Embryonic facial prominence (tissue), 1 donor: ENCODE data around the gene HECTD4.
"Not testable (repeated sequence)": the region's sequence is repeated elsewhere in the genome, so short reads cannot be mapped to it uniquely, and the experiment has no call there.

ENCODE experiments used
- DNase-seq: peaks from one replicate; pipeline ENCODE4 v3.0.0-alpha.2; 2016; ENCODE audit errors: extremely low spot score

The HECTD4 gene

GRCh38 chr12:112122823-112123690 lies 259.2 kb downstream of the HECTD4 start:
- no peak for DNase-seq

GRCh38 chr12:112121780-112122565 lies 260.3 kb downstream of the HECTD4 start:
- no peak for DNase-seq

GRCh38 chr12:112117685-112118084 lies 264.5 kb downstream of the HECTD4 start:
- no peak for DNase-seq

- no peak for DNase-seq
These were observed 265.8 kb downstream of the HECTD4 start for GRCh38 chr12:112116232-112117060.

- DNase-seq: no peak
These were observed 266.8 kb downstream of the HECTD4 start for GRCh38 chr12:112115259-112116045.

- no peak for DNase-seq
These were observed 269.7 kb downstream of the HECTD4 start for GRCh38 chr12:112112409-112113133.

- no peak for DNase-seq
These were observed 270.3 kb downstream of the HECTD4 start for GRCh38 chr12:112111931-112112330.

- DNase-seq: not testable (repeated sequence)
These were observed 271.2 kb downstream of the HECTD4 start for GRCh38 chr12:112110787-112111662.
